Erythroblast (primary cell): ENCODE measurements around the gene MGLL.
"Not testable (repeated sequence)": the region's sequence is repeated elsewhere in the genome, so short reads cannot be mapped to it uniquely, and the experiment has no call there.

Experiments used
- DNase-seq, 2 experiments: peaks; one replicate each; lab custom pipeline; 2025; lab: John Stamatoyannopoulos, UW
- GATA1 ChIP-seq: IDR thresholded peaks from 2 replicates; pipeline ENCODE4 v1.6.1; 2011; ENCODE audit warnings: low read depth, mild to moderate bottlenecking, control low read depth, low read length, moderate library complexity
- POLR2A ChIP-seq: IDR thresholded peaks from 2 replicates; pipeline ENCODE4 v1.6.1; 2011; ENCODE audit warnings: mild to moderate bottlenecking, low read length

MGLL gene

GRCh38 chr3:127663151-127663550 lies 159.2 kb downstream of the MGLL start:
- no peak for DNase-seq
- TF ChIP-seq GATA1 (no peak), POLR2A (no peak)

GRCh38 chr3:127662001-127662469 lies 160.3 kb downstream of the MGLL start:
- DNase-seq = no peak
- TF ChIP-seq GATA1 = no peak
- TF ChIP-seq POLR2A = no peak

GRCh38 chr3:127661600-127661999 lies 160.7 kb downstream of the MGLL start:
- no peak for TF ChIP-seq GATA1
- TF ChIP-seq POLR2A = no peak
- DNase-seq = no peak

GRCh38 chr3:127660621-127661251 lies 161.6 kb downstream of the MGLL start:
- no peak for TF ChIP-seq POLR2A
- no peak for TF ChIP-seq GATA1

GRCh38 chr3:127658234-127658633 lies 164.1 kb downstream of the MGLL start:
- no peak for TF ChIP-seq POLR2A
- no peak for TF ChIP-seq GATA1
- no peak for DNase-seq

More at GRCh38 chr3:127660621-127661251, 161.6 kb downstream of the MGLL start:
- no peak for DNase-seq

- TF ChIP-seq GATA1 = no peak
- TF ChIP-seq POLR2A = no peak
- no peak for DNase-seq
Measured at GRCh38 chr3:127656906-127657305, 165.4 kb downstream of the MGLL start.

- no peak for DNase-seq
- no peak for TF ChIP-seq GATA1
- TF ChIP-seq POLR2A = no peak
Measured at GRCh38 chr3:127655641-127656040, 166.7 kb downstream of the MGLL start.

GRCh38 chr3:127654993-127655392 lies 167.3 kb downstream of the MGLL start:
- DNase-seq = not testable (repeated sequence)

- no peak for DNase-seq
- TF ChIP-seq GATA1 (no peak), POLR2A (no peak)
Measured at GRCh38 chr3:127654374-127654773, 167.9 kb downstream of the MGLL start.

- DNase-seq = peak; percentile 39 to 72
- TF ChIP-seq GATA1 (no peak), POLR2A (no peak)
Measured at GRCh38 chr3:127652246-127652995, 169.9 kb downstream of the MGLL start.

GRCh38 chr3:127651516-127652172 lies 170.7 kb downstream of the MGLL start:
- no peak for DNase-seq
- TF ChIP-seq GATA1 (no peak), POLR2A (no peak)

- TF ChIP-seq GATA1 (no peak), POLR2A (no peak)
- no peak for DNase-seq
Measured at GRCh38 chr3:127650236-127650635, 172.1 kb downstream of the MGLL start.

- no peak for DNase-seq
- no peak for TF ChIP-seq POLR2A
- no peak for TF ChIP-seq GATA1
Measured at GRCh38 chr3:127647845-127648204, 174.5 kb downstream of the MGLL start.
